CD14-positive monocyte (primary cell): Measurements from ENCODE around the gene SUGCT. TPM values are rescaled to one million over a fixed set of nuclear protein-coding genes. Genes with fewer than 3 reads are reported as not detected.

Experiments used
- DNase-seq, 3 donors: peaks; one replicate each; pipeline ENCODE4 v3.0.0-alpha.2; 2011 to 2022
- H2AFZ ChIP-seq: 2 replicates; pipeline ENCODE4 v1.6.0; 2012; ENCODE audit warnings: mild to moderate bottlenecking, low read depth, low read length, inconsistent platforms; ENCODE audit not compliant: insufficient read depth, poor library complexity, severe bottlenecking
- H3K27ac ChIP-seq, 2 donors: 1 replicate in 1 of 2; 2 replicates in 1 of 2; pipeline ENCODE4 v1.5.1; 2012 to 2013; ENCODE audit warnings: low read length in 2 of 2, control low read depth in 1 of 2, inconsistent platforms in 1 of 2, low read depth in 1 of 2, mild to moderate bottlenecking in 1 of 2
- H3K27me3 ChIP-seq, 2 donors: one replicate each; pipeline versions ENCODE4 v1.6.0 to v1.6.1; 2011 to 2013; ENCODE audit warnings: low read length in 2 of 2; ENCODE audit not compliant: control insufficient read depth in 2 of 2, insufficient read depth in 2 of 2
- H3K36me3 ChIP-seq, 2 donors: replicated peaks in 1 of 2; 1 replicate in 1 of 2; 2 replicates in 1 of 2; pipeline versions ENCODE4 v1.5.1 to v1.6.1; 2012 to 2013; ENCODE audit warnings: low read length in 2 of 2, control low read depth in 1 of 2, inconsistent platforms in 1 of 2, mild to moderate bottlenecking in 1 of 2; ENCODE audit not compliant: insufficient read depth in 2 of 2, control insufficient read depth in 1 of 2
- H3K4me1 ChIP-seq, 2 donors: 1 replicate in 1 of 2; 2 replicates in 1 of 2; pipeline versions ENCODE4 v1.5.1 to v1.6.1; 2012 to 2013; ENCODE audit warnings: low read length in 2 of 2, control low read depth in 1 of 2, inconsistent platforms in 1 of 2, mild to moderate bottlenecking in 1 of 2, moderate library complexity in 1 of 2; ENCODE audit not compliant: insufficient read depth in 2 of 2, control insufficient read depth in 1 of 2
- H3K4me2 ChIP-seq: replicated peaks from 2 replicates; pipeline ENCODE3; 2012; ENCODE audit warnings: low read length, moderate library complexity, mild to moderate bottlenecking; ENCODE audit not compliant: poor library complexity, severe bottlenecking; ENCODE audit errors: extremely low read depth
- H3K4me3 ChIP-seq, 3 experiments: fragments of 200-600 bp in 1 of 3; sonication (generic) in 1 of 3; replicated peaks in 1 of 3; 1 replicate in 2 of 3; 2 replicates in 1 of 3; pipeline ENCODE4 v1.5.1; 2011 to 2013; ENCODE audit warnings: low read length in 3 of 3, mild to moderate bottlenecking in 3 of 3, control low read depth in 2 of 3, low read depth in 2 of 3, inconsistent platforms in 1 of 3, moderate library complexity in 1 of 3
- H3K79me2 ChIP-seq: 2 replicates; pipeline ENCODE4 v1.6.0; 2012; ENCODE audit warnings: mild to moderate bottlenecking, control low read depth, inconsistent platforms, low read length, moderate library complexity; ENCODE audit not compliant: insufficient read depth
- H3K9ac ChIP-seq: 2 replicates; pipeline ENCODE4 v1.6.0; 2017; ENCODE audit warnings: low read length, mild to moderate bottlenecking; ENCODE audit not compliant: insufficient read depth, poor library complexity, severe bottlenecking
- H3K9me3 ChIP-seq, 2 donors: replicated peaks in 1 of 2; 1 replicate in 1 of 2; 2 replicates in 1 of 2; pipeline versions ENCODE4 v1.5.1 to v1.6.1; 2012 to 2013; ENCODE audit warnings: low read length in 2 of 2, control low read depth in 1 of 2; ENCODE audit not compliant: control insufficient read depth in 1 of 2, insufficient read depth in 1 of 2
- H4K20me1 ChIP-seq: 2 replicates; pipeline ENCODE4 v1.6.0; 2012; ENCODE audit warnings: mild to moderate bottlenecking, low read length, control low read depth, moderate library complexity; ENCODE audit not compliant: insufficient read depth
- H3K27ac Mint-ChIP-seq, 7 donors: one replicate each; pipeline ENCODE4 v1.8.0; 2020; ENCODE audit warnings: mild to moderate bottlenecking in 7 of 7, mixed read lengths in 7 of 7, moderate library complexity in 6 of 7, inconsistent platforms in 2 of 7
- H3K27me3 Mint-ChIP-seq, 3 donors: one replicate each; pipeline ENCODE4 v1.8.0; 2021 to 2022; ENCODE audit warnings: low read depth in 3 of 3, mild to moderate bottlenecking in 3 of 3, mixed read lengths in 3 of 3, moderate library complexity in 3 of 3, inconsistent platforms in 1 of 3
- H3K36me3 Mint-ChIP-seq, 2 donors: one replicate each; pipeline ENCODE4 v1.8.0; 2020; ENCODE audit warnings: mixed read lengths in 2 of 2, inconsistent platforms in 1 of 2, mild to moderate bottlenecking in 1 of 2
- H3K4me1 Mint-ChIP-seq: one replicate; pipeline ENCODE4 v1.8.0; 2020; ENCODE audit warnings: mild to moderate bottlenecking, mixed read lengths
- H3K4me3 Mint-ChIP-seq, 2 donors: one replicate each; pipeline ENCODE4 v1.8.0; 2020; ENCODE audit warnings: mild to moderate bottlenecking in 2 of 2, mixed read lengths in 2 of 2, moderate library complexity in 1 of 2
- H3K9me3 Mint-ChIP-seq, 7 donors: one replicate each; pipeline ENCODE4 v1.8.0; 2020 to 2022; ENCODE audit warnings: mixed read lengths in 7 of 7, mild to moderate bottlenecking in 6 of 7, moderate library complexity in 6 of 7, inconsistent platforms in 2 of 7
- CTCF ChIP-seq: fragments of 200-600 bp; IDR thresholded peaks from one replicate; pipeline ENCODE4 v1.8.0; 2022; ENCODE audit warnings: antibody characterized with exemption, mild to moderate bottlenecking
- WGBS: methylation state at CpG from one replicate; pipeline ENCODE4 v1.1.5; 2013; ENCODE audit warnings: missing lambda C conversion rate; ENCODE audit not compliant: insufficient coverage; 5-methylcytosine and 5-hydroxymethylcytosine counted together
- intact Hi-C, 2 donors: fragments of 100-400 bp; cut with micrococcal nuclease; formaldehyde crosslinking; loops; one replicate each; pipeline versions ENCODE4 v1.15.0 to v1.15.1; 2023
- polyA plus RNA-seq, 3 donors: library from polyadenylated mRNA; depleted of rRNA in 1 of 3; unstranded in 2 of 3; stranded (reverse) in 1 of 3; fragments of 300-500 nt in 2 of 3; fragments of >200 nt in 1 of 3; fragmentation: Illumina TruSeq in 2 of 3; gene quantifications; 1 replicate in 2 of 3; 2 replicates in 1 of 3; pipeline ENCODE4 v1.2.3, GENCODE V29; 2012 to 2021

SUGCT gene
- polyA plus RNA-seq, 3 donors = not detected

DNA sequence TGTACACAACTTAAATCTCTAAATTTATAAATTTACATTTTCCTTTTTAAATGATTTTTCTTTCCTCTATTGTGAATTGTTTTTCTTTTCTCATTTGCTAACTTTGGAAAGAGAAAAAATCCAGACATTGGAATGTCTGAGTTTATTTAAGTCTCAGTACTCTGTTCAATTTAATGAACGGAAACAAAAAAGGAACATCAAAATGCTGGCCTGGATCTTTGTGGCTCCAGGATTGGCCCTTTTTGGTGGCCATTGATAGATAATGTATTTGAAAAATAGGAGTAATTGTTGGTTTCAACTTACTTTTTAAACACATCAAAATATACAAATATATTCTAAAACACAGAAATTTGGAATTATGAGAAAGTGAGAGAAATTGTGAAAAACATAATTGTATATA, 336.0 kb downstream of the SUGCT start:
- Histone ChIP-seq H3K9ac (no peak overlapping the region), H3K4me2 (no peak overlapping the region), H3K79me2 (no peaks in the 10 kb centered on the region), H3K9me3 (no peaks in the 10 kb centered on the region), H3K4me1 (no peaks in the 10 kb centered on the region), H4K20me1 (no peaks in the 10 kb centered on the region), H2AFZ (no peak overlapping the region), H3K27ac (no peak overlapping the region), H3K36me3 (no peaks in the 10 kb centered on the region), H3K27me3 (no peaks in the 10 kb centered on the region), H3K4me3 (no peak overlapping the region)
- Mint-ChIP-seq H3K9me3 (no peaks in the 10 kb centered on the region), H3K27ac (no peak overlapping the region), H3K36me3 (no peaks in the 10 kb centered on the region), H3K27me3 (no peaks in the 10 kb centered on the region), H3K4me1 (no peaks in the 10 kb centered on the region), H3K4me3 (no peak overlapping the region)
- WGBS = no CpG with 5 or more reads among the region's 1 CpG
- intact Hi-C loops = no loop called here
- no peak for DNase-seq
- TF ChIP-seq CTCF = no peak

DNA sequence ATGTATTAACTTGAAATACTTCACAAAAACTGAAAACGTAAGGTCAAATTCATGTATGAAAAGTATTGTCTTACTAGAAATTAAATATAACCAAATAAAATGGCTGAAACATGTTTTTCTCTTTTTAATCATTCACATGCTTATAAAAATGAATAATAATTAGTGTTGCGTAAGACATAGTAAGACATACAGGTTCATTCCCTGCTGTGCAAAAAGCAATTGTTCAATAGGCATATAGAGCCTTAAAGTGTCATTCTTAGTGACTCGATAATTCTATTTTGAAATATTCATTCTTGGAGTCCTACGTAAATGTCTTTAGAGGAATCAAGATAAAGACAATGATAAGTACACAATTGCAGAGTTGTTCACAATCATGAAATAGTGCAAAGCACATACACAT, 337.1 kb downstream of the SUGCT start:
- no peak overlapping the region for H3K4me3 Mint-ChIP-seq
- intact Hi-C loops = no loop called here
- Histone ChIP-seq H2AFZ (no peak overlapping the region), H3K9me3 (no peaks in the 10 kb centered on the region), H3K4me2 (no peak overlapping the region), H3K27ac (no peak overlapping the region), H3K36me3 (no peaks in the 10 kb centered on the region), H3K4me3 (no peak overlapping the region), H4K20me1 (no peaks in the 10 kb centered on the region), H3K4me1 (no peaks in the 10 kb centered on the region), H3K79me2 (no peaks in the 10 kb centered on the region), H3K9ac (no peak overlapping the region), H3K27me3 (no peaks in the 10 kb centered on the region)
- DNase-seq = no peak
- TF ChIP-seq CTCF = no peak
- H3K36me3 Mint-ChIP-seq = no peaks in the 10 kb centered on the region
- H3K4me1 Mint-ChIP-seq = no peaks in the 10 kb centered on the region
- H3K9me3 Mint-ChIP-seq = no peaks in the 10 kb centered on the region
- no CpG with 5 or more reads among the region's 4 CpGs for WGBS
- H3K27me3 Mint-ChIP-seq = no peaks in the 10 kb centered on the region
- H3K27ac Mint-ChIP-seq = no peak overlapping the region
